ENCODE data around the gene RPS29.

Gene RPS29

GRCh38 chr14:49549446-49549845, 36.7 kb downstream of the RPS29 start:
- no peak for DNase-seq

DNA sequence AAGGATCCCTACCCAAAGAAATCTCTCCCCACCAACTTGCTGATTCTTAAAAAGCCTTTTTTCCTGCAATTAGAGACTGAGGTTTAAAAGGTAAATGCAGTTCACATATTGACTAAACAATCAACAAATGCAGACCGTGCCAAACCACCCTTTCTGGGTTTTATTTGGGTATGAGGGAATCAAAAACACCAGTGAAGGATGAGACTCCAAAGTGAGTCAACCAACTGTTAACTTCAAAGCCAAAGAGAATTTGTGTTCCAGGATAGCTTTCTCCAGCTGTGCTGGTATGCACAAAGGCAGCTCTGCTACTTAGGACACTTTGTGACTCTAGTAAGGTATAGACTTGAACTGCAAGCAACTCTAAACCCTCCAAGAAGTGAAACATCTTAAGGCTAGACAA, 39.4 kb downstream of the RPS29 start:
- no peak for DNase-seq

GRCh38 chr14:49545716-49546115, 40.5 kb downstream of the RPS29 start:
- DNase-seq, result no peak

DNA sequence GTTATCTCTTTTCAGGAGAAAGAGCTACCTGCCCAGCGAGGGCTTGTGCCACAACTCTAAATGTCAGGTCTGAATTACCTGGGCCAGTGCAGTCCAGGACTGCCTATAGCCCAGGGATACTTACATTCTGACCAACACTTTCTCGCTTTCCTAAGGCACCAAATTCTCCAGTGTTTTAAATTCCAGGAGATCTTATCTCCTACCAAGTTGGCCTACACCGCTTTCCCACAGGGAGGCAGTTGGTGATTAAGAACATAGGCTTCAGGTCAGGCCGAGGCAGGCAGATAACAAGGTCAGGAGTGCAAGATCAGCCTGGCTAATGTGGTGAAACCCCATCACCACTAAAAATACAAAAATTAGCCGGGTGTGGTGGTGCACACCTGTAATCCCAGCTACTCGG, 41.1 kb downstream of the RPS29 start:
- DNase-seq, result no peak

DNA sequence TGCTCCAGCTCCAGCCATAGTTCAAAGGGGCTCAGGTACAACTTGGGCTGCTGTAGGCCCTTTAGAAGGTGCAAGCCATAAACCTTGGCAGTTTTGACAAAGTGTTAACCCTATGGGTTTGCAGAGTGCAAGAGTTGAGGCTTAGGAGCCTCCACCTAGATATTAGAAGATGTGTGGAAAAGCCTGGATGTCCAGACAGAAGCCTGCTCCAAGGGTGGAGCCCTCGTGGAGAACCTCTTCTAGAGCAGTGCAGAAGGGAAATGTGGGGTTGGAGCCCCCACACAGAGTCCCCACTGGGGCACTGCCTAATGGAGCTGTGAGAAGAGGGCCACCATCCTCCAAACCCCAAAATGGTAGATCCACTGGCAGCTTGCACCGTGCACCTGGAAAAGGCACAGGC, 45.1 kb downstream of the RPS29 start:
- DNase-seq, result no peak

- no peak for DNase-seq
These were observed 47.3 kb downstream of the RPS29 start for GRCh38 chr14:49538852-49539251.
